Lower leg skin (tissue), 4 donors: Measurements from ENCODE around the gene ARHGAP29. TPM values are rescaled to one million over a fixed set of nuclear protein-coding genes. Genes with fewer than 3 reads are reported as not detected.

Experiments used
- DNase-seq, 2 donors: peaks; one replicate each; pipeline ENCODE4 v3.0.0-alpha.2; 2019; ENCODE audit warnings: low spot score in 2 of 2
- H3K4me3 ChIP-seq: fragments of 200-600 bp; sonication (generic); 2 replicates; pipeline ENCODE4 v1.5.1; 2017; ENCODE audit warnings: mild to moderate bottlenecking, low read depth; ENCODE audit not compliant: poor library complexity, severe bottlenecking
- CTCF ChIP-seq, 3 donors: fragments of 450-650 bp; IDR thresholded peaks; one replicate each; pipeline ENCODE4 v1.5.1; 2016; ENCODE audit warnings: antibody characterized with exemption in 3 of 3, mild to moderate bottlenecking in 3 of 3, moderate library complexity in 2 of 3
- POLR2A ChIP-seq, 2 donors: fragments of 450-650 bp; IDR thresholded peaks; one replicate each; pipeline ENCODE4 v1.6.1; 2016 to 2017; ENCODE audit warnings: antibody characterized with exemption in 2 of 2, mild to moderate bottlenecking in 1 of 2, moderate library complexity in 1 of 2
- WGBS, 2 donors: methylation state at CpG; one replicate each; pipeline ENCODE4 v1.1.5; 2018; 5-methylcytosine and 5-hydroxymethylcytosine counted together
- intact Hi-C: fragments of 100-400 bp; cut with DNase I; formaldehyde crosslinking; loops from one replicate; pipeline ENCODE4 v1.15.0; 2023; ENCODE audit warnings: low total_unique reads
- total RNA-seq, 4 donors: library from RNA; depleted of rRNA; stranded (reverse); fragments of >200 nt; gene quantifications; one replicate each; pipeline ENCODE4 v1.1.0, GENCODE V29; 2016

ARHGAP29 gene
- total RNA-seq, 4 donors from 2014 or later = 30.1 to 49.5 (median 33.9) TPM

- TF ChIP-seq POLR2A (IDR thresholded peaks at IDR 0.05) (no peak), CTCF (IDR thresholded peaks at IDR 0.05) (no peak)
- 63 to 73% methylated on average over 1 of the region's 1 CpG for WGBS, 2 donors
- no peak overlapping the region for H3K4me3 ChIP-seq
- intact Hi-C loops = no loop called here
- DNase-seq = no peak
Observed at GRCh38 chr1:94193128-94193527, 44.3 kb downstream of the ARHGAP29 start.

DNA sequence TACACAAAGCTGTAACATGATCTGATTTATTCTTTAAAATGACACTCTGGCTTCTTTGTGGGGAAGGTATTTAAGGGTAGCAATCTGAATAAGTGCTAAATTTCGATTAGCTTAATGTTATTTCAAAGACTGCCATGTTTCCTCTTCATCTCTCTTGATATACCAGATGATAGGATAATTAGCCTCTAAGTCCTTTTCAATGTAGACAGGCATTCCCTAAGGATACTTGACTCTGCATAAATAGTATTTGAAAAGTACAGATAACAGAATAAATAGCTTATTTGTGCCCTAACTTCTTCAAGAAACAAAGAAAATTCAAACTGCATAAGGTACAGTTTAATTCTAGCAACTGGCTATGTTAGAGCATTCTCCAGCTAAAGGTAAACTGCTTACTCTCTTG lies 46.2 kb downstream of the ARHGAP29 start:
- 65 to 87% methylated on average over 1 of the region's 1 CpG for WGBS, 2 donors

DNA sequence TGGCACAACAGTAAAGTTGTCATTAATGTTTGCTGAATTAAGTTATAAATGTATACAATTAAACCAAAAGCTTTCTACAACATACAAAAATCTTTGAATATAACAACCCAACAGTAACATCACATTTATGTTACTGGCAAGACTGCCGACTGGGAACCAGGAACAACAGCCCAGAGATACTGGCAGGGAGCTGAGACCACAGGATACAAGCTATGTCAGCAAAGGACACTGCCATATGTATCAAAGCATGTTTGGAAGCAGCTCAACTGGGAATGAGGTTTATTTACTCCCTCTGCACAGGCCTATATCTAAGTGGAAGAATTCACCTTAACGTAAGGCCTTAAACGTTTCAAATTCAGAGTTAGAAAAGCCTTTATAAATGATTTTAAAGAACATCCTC lies 50.4 kb downstream of the ARHGAP29 start:
- H3K4me3 ChIP-seq = no peak overlapping the region
- DNase-seq = no peak
- 73 to 80% methylated on average over 3 of the region's 3 CpGs for WGBS, 2 donors
- TF ChIP-seq POLR2A (IDR thresholded peaks at IDR 0.05) = no peak
- TF ChIP-seq CTCF (IDR thresholded peaks at IDR 0.05) = no peak
- intact Hi-C loops = no loop called here

More for the DNA sequence above, 46.2 kb downstream of the ARHGAP29 start:
- H3K4me3 ChIP-seq = no peak overlapping the region
- intact Hi-C loops = no loop called here
- TF ChIP-seq POLR2A (IDR thresholded peaks at IDR 0.05) (no peak), CTCF (IDR thresholded peaks at IDR 0.05) (no peak)
- DNase-seq = no peak

GRCh38 chr1:94183197-94183815 lies 54.1 kb downstream of the ARHGAP29 start:
- TF ChIP-seq POLR2A (IDR thresholded peaks at IDR 0.05) = no peak
- 78 to 86% methylated on average over 3 of the region's 3 CpGs for WGBS, 2 donors
- no peak overlapping the region for H3K4me3 ChIP-seq
- no peak for DNase-seq
- intact Hi-C loops = no loop called here

DNA sequence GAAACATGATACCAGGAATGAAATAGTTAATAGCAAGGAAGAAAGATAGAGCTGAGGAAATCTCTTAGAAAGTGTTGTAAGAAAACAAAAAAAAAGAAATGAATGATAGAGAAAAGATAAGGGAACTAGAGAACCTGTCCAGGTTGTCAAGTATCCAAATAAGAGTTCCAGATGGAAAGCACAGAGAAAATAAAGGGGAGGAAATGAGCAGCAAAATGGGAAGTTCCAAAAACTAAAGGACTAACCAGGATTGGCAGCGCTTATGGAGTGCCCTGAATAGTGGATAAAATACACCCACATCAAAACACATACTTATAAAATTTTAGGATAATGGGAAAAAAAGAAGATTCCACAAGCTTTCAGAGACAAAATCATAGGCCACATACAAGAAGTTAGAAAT lies 55.2 kb downstream of the ARHGAP29 start:
- 92 to 100% methylated on average over 1 of the region's 1 CpG for WGBS, 2 donors
- intact Hi-C loops = no loop called here
- no peak for DNase-seq
- H3K4me3 ChIP-seq = no peak overlapping the region
- TF ChIP-seq POLR2A (IDR thresholded peaks at IDR 0.05) (no peak), CTCF (IDR thresholded peaks at IDR 0.05) (no peak)

- intact Hi-C loops = no loop called here
- H3K4me3 ChIP-seq = no peak overlapping the region
- TF ChIP-seq POLR2A (IDR thresholded peaks at IDR 0.05) (no peak), CTCF (IDR thresholded peaks at IDR 0.05) (no peak)
- DNase-seq = no peak
- WGBS, 2 donors = 96 to 100% methylated on average over 1 of the region's 1 CpG
Observed at GRCh38 chr1:94180650-94181049, 56.7 kb downstream of the ARHGAP29 start.
